HFF-Myc (cell line): Measurements from ENCODE around the gene PSG7.
"Not testable (repeated sequence)": the region's sequence is repeated elsewhere in the genome, so short reads cannot be mapped to it uniquely, and the experiment has no call there.

Experiments used
- DNase-seq: peaks from one replicate; pipeline ENCODE4 v3.0.0-alpha.2; 2011; ENCODE audit warnings: low read depth; ENCODE audit errors: extremely low read depth
- H3K4me3 ChIP-seq: replicated peaks from 2 replicates; pipeline ENCODE4 v1.5.1; 2011; ENCODE audit warnings: low read depth, mild to moderate bottlenecking, control low read depth, low read length

Gene PSG7

GRCh38 chr19:42874901-42875813, 61.9 kb downstream of the PSG7 start:
- not testable (repeated sequence) for DNase-seq, H3K4me3 ChIP-seq

- DNase-seq, H3K4me3 ChIP-seq: not testable (repeated sequence)
Observed at GRCh38 chr19:42874136-42874535, 62.9 kb downstream of the PSG7 start.
